ENCODE results near the gene GPATCH1.

- TF ChIP-seq CTCF (conservative IDR thresholded peaks at IDR 0.05; ENCODE audit: low read depth, low read length): no peak
- TF ChIP-seq EZH2 (IDR thresholded peaks at IDR 0.05; ENCODE audit: borderline replicate concordance, low read depth, low read length, poor library complexity, severe bottlenecking): no peak
Observed at GRCh38 chr19:33147538-33147937, 66.6 kb downstream of the GPATCH1 start.
